Glutamatergic neuron (in vitro differentiated cells): ENCODE measurements around the gene PRSS22. TPM values are rescaled to one million over a fixed set of nuclear protein-coding genes. Genes with fewer than 3 reads are reported as not detected.

ENCODE experiments used
- DNase-seq: peaks from one replicate; pipeline ENCODE4 v3.0.0; 2022
- H3K27ac Mint-ChIP-seq: one replicate; pipeline ENCODE4 v1.8.0; 2020; ENCODE audit warnings: mild to moderate bottlenecking, mixed read lengths, inconsistent platforms; ENCODE audit not compliant: unreplicated experiment
- H3K27me3 Mint-ChIP-seq: one replicate; pipeline ENCODE4 v1.8.0; 2020; ENCODE audit warnings: mild to moderate bottlenecking, moderate library complexity, mixed read lengths, inconsistent platforms; ENCODE audit not compliant: unreplicated experiment
- H3K36me3 Mint-ChIP-seq: one replicate; pipeline ENCODE4 v1.8.0; 2020; ENCODE audit warnings: mild to moderate bottlenecking, mixed read lengths, inconsistent platforms; ENCODE audit not compliant: unreplicated experiment
- H3K4me1 Mint-ChIP-seq: one replicate; pipeline ENCODE4 v1.8.0; 2020; ENCODE audit warnings: mild to moderate bottlenecking, low read depth, mixed read lengths, inconsistent platforms; ENCODE audit not compliant: unreplicated experiment
- H3K4me3 Mint-ChIP-seq: one replicate; pipeline ENCODE4 v1.8.0; 2020; ENCODE audit warnings: mild to moderate bottlenecking, mixed read lengths, inconsistent platforms; ENCODE audit not compliant: unreplicated experiment
- H3K9me3 Mint-ChIP-seq: one replicate; pipeline ENCODE4 v1.8.0; 2020; ENCODE audit warnings: mild to moderate bottlenecking, moderate library complexity, mixed read lengths, inconsistent platforms; ENCODE audit not compliant: unreplicated experiment
- total RNA-seq: library from RNA; stranded (reverse); fragmentation: NEBNext Ultra II Directional; extraction: Animal tissue kit (Norgen Biotek cat#: 25700); gene quantifications from one replicate; pipeline ENCODE4 v1.2.1, GENCODE V29; 2021; ENCODE audit not compliant: unreplicated experiment
- TF ChIP-seq, protein P1 (sequence below): fragments of 200-600 bp; sonication (generic); IDR thresholded peaks from one replicate; pipeline ENCODE4 v1.5.0; 2021; ENCODE audit not compliant: partially characterized antibody, unreplicated experiment

Gene PRSS22
- total RNA-seq, 1 donor from 2014 or later = not detected

GRCh38 chr16:2852003-2852730 lies 5.8 kb downstream of the PRSS22 start:
- TF ChIP-seq, protein P1, sequence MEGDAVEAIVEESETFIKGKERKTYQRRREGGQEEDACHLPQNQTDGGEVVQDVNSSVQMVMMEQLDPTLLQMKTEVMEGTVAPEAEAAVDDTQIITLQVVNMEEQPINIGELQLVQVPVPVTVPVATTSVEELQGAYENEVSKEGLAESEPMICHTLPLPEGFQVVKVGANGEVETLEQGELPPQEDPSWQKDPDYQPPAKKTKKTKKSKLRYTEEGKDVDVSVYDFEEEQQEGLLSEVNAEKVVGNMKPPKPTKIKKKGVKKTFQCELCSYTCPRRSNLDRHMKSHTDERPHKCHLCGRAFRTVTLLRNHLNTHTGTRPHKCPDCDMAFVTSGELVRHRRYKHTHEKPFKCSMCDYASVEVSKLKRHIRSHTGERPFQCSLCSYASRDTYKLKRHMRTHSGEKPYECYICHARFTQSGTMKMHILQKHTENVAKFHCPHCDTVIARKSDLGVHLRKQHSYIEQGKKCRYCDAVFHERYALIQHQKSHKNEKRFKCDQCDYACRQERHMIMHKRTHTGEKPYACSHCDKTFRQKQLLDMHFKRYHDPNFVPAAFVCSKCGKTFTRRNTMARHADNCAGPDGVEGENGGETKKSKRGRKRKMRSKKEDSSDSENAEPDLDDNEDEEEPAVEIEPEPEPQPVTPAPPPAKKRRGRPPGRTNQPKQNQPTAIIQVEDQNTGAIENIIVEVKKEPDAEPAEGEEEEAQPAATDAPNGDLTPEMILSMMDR = no peak
- H3K27ac Mint-ChIP-seq = no peak overlapping the region

DNA sequence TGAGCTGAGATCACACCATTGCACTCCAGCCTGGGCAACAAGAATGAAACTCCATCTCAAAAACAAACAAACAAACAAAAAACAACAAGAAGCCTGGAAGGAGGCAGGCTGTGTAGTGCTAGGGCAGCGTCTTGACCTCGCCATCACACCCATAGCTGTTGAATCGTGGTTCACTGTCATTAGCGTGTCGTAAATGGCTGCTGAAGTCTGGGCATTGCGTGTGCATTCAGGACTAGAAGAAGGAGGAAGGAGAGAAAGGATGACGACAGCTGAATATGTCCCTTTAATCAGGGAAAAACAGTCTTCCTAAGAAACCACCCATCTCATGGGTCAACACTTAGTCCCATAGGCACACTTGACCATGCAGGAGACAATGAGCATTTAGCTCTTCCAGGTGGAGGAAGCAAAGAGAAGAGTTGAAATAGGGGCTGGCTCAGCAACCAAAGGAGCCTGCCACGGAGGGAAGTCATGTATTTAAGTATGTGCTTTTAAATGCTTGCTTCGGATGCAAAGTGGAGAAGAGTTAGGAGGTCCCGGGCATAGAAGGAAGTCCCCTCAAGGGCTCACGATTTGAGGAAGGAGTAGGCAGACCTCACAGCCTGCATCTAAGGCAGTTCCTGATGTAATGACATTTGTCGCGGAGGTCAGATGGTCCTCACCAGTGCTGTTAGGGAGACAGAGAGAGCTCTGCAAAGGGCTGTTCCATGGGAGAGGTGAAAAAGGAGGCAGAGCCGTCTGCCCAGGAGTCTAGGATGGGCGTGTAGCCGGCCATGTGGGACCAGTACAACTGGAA lies 8.8 kb downstream of the PRSS22 start:
- Mint-ChIP-seq H3K36me3 (peaks cover 1% of the 10 kb centered on the region), H3K27me3 (peaks cover 2% of the 10 kb centered on the region), H3K4me3 (no peak overlapping the region), H3K4me1 (no peaks in the 10 kb centered on the region), H3K9me3 (peaks cover 3% of the 10 kb centered on the region), H3K27ac (no peak overlapping the region)
- DNase-seq = no peak
- TF ChIP-seq, protein P1 = no peak

More at GRCh38 chr16:2852003-2852730, 5.8 kb downstream of the PRSS22 start:
- peaks cover 4% of the 10 kb centered on the region for H3K27me3 Mint-ChIP-seq
- peaks cover 5% of the 10 kb centered on the region for H3K9me3 Mint-ChIP-seq
- DNase-seq = no peak
- H3K4me3 Mint-ChIP-seq = no peak overlapping the region
- H3K36me3 Mint-ChIP-seq = peaks cover 7% of the 10 kb centered on the region
- H3K4me1 Mint-ChIP-seq = no peaks in the 10 kb centered on the region

DNA sequence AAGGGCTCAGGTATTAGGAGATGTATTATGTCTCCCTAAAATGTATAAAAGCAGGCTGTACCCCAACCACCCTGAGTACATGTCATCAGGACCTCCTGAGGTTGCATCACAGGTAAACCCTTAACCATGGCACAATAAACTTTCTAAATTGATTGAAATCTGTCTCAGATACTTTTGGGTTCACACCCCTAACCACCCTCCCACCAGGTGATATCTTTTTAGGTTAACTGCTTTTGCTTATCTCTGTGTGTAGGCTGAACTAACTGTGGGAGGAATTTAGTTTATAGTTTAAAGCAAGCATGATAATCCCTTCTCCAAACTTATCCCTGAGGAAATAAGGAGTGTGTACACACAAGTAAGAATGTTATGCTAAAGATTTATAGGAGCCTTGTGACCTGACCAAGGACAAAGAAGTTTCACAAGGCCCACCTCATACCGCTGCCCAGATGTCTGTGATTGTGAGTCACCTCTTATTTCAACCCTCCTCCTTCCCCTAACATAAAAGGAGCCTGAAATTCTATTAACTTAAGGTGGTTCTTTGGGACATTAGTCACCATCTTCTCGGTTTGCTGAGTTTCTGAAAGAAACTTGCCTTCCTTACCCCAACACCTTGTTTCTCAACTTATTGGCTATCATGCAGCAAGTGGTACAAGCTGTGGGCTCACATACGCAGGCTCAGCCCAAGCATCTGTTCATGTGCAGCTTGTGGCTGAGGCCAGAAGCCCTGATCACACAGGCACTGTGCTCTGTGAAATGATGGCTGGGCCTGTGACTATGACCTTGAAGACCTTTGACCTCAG lies 11.3 kb downstream of the PRSS22 start:
- DNase-seq = no peak
- peaks cover 3% of the 10 kb centered on the region for H3K9me3 Mint-ChIP-seq
- TF ChIP-seq, protein P1 = no peak
- H3K36me3 Mint-ChIP-seq = no peaks in the 10 kb centered on the region
- H3K27me3 Mint-ChIP-seq = peaks cover 2% of the 10 kb centered on the region
- H3K27ac Mint-ChIP-seq = no peak overlapping the region
- no peak overlapping the region for H3K4me3 Mint-ChIP-seq
- H3K4me1 Mint-ChIP-seq = no peaks in the 10 kb centered on the region

GRCh38 chr16:2845116-2845515 lies 12.9 kb downstream of the PRSS22 start:
- peaks cover 2% of the 10 kb centered on the region for H3K27me3 Mint-ChIP-seq
- DNase-seq = no peak
- H3K27ac Mint-ChIP-seq = no peak overlapping the region
- TF ChIP-seq, protein P1 = no peak
- no peaks in the 10 kb centered on the region for H3K4me1 Mint-ChIP-seq
- no peaks in the 10 kb centered on the region for H3K36me3 Mint-ChIP-seq
- H3K9me3 Mint-ChIP-seq = peaks cover 1% of the 10 kb centered on the region
- no peak overlapping the region for H3K4me3 Mint-ChIP-seq
